Glomerular visceral epithelial cell (primary cell): ENCODE results near the gene OVAAL.

Experiments
- DNase-seq: peaks from one replicate; pipeline ENCODE4 v3.0.0-alpha.2; 2016; ENCODE audit errors: extremely low spot score

OVAAL gene

GRCh38 chr1:180571060-180571831 lies 12.5 kb downstream of the OVAAL start:
- no peak for DNase-seq

- DNase-seq, result no peak
Observed at GRCh38 chr1:180571832-180572636, 13.3 kb downstream of the OVAAL start.

DNA sequence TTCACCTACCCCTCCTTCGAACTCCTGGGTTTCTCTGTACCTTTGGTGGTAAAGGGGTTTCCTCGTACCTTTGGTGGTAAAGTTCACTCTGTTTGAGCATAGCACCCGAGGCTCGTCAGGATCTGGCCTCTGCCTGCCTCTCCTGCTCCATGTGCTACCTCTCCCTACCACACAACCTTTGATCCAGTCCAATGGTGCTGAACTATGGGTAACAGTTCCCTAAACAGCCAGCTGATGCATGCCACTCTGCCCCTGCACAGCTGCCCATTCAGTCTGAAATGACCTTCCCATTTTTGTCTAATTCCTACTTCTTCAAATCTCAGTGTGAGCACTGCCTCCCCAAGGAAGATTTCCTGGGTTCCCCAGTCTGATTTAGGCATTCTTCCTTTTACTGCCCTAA lies 14.0 kb downstream of the OVAAL start:
- no peak for DNase-seq

DNA sequence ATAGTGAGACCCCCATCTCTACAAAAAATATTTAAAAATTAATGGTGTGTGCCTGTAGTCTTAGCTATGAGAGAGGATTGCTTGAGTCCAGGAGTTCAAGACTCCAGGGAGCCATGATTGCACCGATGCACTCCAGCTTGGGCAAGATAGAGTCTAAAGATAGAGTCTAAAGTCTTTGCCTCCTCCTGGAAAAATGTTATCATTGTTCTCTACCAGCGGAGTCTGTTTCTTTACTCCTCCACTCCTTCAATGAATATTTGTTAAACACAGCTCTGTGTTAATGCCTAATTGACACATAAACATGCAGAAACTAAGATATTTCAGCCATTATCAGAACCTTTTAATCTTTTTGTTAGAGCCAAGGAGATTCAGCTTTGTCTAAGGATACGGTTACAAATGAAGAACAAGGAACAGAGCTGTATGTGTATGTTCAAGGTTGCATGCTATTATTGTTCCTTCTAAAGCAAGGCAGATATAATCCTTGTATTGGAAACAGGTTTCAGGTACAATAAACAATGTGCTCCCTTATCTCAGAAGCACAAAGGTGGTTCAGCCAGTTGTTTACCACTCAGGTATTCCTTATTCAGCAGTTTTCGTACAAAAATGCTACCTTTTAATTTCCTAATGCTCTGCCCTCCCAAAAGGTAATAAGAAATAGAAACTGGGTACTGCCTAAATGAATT lies 15.4 kb downstream of the OVAAL start:
- DNase-seq, result no peak

- no peak for DNase-seq
Observed at GRCh38 chr1:180577361-180577760, 18.6 kb downstream of the OVAAL start.

- no peak for DNase-seq
Observed at GRCh38 chr1:180579961-180580611, 21.3 kb downstream of the OVAAL start.

- no peak for DNase-seq
Observed at GRCh38 chr1:180581635-180582039, 22.9 kb downstream of the OVAAL start.

DNA sequence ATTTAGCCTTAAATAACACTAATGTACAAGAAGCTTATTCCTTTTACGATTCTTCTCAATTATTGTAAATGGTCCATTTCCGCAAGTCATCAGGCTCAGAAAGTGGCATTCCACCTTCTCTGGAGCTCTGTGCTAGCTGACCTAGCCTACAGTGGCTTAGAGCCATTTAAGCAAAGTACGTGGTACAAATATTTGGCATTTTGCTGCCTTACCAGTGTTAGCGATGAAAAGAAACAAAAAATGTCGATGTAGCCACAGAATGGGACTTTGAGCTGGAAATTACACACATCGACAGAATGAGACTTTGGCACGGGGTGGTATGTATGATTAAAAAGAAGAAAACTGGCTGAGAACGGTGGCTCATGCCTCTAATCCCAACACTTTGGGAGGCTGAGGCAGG lies 26.1 kb downstream of the OVAAL start:
- DNase-seq, result no peak

DNA sequence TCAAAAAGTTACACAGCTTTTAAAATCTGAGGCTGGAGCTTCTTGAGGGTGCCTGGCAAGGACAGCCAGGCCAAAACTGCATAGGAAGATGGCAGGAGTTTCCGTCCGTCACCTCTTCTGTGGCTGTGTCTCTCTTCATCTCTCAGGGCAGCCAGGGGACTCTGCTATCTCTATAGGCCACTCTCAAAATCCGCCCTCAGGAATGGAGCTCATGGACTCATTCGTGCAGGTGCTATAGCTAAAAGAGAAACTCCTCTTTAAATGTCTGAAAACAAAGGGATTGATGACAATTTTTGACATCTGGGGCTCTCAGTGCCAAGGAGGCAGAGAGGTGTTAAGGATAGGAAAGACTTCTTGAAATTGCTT lies 27.2 kb downstream of the OVAAL start:
- no peak for DNase-seq

GRCh38 chr1:180586671-180587155 lies 27.9 kb downstream of the OVAAL start:
- DNase-seq, result peak; percentile 86

GRCh38 chr1:180588121-180588520 lies 29.4 kb downstream of the OVAAL start:
- no peak for DNase-seq

- DNase-seq, result no peak
Observed at GRCh38 chr1:180590889-180591288, 32.1 kb downstream of the OVAAL start.

GRCh38 chr1:180593382-180593781 lies 34.6 kb downstream of the OVAAL start:
- no peak for DNase-seq

DNA sequence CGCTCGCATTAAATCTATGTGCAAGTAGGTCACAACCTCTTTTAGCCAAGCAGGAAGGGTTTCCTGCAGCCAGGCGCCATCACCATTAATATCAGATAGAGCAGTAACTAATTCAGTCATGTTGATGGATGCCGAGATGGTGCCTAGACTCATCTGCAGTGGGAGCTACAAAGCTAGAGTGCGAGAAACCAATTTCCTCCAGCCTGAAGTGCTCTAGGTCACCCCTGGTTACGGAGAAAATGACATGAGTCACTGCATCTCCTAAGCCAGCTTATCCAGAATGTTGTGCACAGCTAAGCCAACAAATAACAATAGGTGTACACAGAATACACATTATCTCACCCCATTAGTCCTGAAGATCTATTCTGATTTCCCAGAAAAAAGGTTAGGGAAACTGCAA lies 36.0 kb downstream of the OVAAL start:
- no peak for DNase-seq

GRCh38 chr1:180595966-180596365 lies 37.2 kb downstream of the OVAAL start:
- no peak for DNase-seq

GRCh38 chr1:180597520-180597919 lies 38.8 kb downstream of the OVAAL start:
- DNase-seq, result no peak

GRCh38 chr1:180598333-180598974 lies 39.7 kb downstream of the OVAAL start:
- peak; percentile 93 for DNase-seq

DNA sequence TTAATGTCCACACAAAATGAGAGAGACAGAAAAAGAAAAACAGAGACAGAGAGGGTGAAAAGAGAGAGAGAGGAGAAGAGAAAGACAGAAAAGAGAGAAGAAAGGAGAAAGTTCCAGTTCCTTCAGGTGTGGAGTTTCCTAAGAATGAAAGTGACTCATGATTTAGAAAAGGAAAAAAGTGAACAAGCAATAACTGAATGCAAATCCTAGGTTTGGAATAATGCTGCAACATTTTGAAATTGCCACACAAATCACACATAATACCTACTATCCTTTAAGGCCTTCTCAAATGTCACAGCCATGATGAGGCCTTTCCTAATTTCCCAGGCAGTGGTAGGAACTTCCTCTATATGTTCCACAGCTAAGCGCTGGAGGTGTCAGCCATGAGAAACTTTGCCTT lies 41.6 kb downstream of the OVAAL start:
- no peak for DNase-seq

DNA sequence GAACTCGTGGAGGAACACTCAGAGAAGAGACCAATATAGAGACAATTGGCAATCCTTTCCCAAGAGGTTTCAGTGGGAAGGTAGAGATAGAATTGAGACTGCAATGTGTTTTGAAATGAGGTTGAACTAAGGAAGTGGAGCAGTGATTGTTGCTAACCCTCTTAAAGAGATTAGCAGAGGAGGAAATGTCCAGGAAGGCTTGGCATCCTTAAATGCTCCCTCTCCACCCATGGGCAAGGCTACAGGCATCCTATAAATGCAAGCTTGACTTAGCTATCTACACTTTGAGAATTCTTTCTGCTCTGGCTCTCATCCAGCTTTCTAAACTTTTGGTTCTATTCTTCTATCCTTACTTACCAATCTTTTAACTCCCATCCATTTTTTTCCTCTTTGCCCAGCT lies 42.7 kb downstream of the OVAAL start:
- DNase-seq, result no peak

DNA sequence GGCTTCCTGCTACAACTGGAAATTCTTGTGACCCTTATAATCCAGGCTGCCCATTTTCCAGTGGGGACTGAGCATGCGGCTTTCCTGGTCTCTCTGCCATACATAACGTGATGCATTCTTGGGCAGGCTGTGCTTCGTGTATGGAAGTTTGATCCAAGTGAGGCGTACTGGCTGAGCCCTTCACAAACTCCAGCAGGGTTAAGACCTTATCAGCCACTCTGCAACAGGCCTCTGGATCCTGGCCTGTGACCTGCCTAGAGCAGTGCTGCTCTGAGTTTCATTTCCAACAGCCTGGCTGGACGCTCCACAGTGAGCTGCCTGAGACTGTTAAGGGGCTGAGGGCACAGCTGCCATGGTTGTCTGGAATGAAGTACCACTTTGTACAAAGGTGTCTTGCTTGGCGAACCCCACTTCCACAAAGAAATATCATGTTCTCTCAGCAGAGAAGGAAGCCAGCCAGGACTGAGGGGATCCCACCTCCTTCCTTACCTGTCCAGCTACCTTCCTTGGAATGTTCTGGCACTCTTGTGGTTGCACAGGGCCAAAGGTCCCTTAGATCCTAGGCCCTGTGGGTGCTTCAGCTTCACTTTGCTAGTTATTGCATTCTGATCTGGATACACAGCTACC lies 44.6 kb downstream of the OVAAL start:
- no peak for DNase-seq

DNA sequence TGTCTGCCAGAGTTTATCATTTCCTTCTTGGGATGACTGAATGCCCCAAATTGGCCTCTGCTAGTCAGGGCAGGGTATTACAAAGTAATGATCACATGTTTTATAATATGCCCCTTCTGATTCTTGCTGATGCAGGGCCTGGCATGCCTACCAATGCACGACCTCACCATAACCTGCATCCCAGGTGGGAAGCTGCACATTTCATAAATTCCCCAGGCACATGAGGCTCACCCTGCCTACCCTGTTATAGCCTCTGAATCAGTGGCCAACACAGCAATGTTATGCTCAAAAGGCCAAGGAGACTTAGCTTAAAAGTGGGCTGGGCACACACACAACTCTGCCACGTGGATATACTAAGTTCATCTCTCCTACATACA lies 45.1 kb downstream of the OVAAL start:
- DNase-seq, result no peak
